ENCODE measurements around the gene ZNF384.

- no peak for TF ChIP-seq CTCF (IDR thresholded peaks at IDR 0.05; ENCODE audit: insufficient read depth, low read length, poor library complexity, severe bottlenecking)
- TF ChIP-seq EZH2phosphoT487 (conservative IDR thresholded peaks at IDR 0.05; ENCODE audit: low read length): no peak
These were observed 35.2 kb downstream of the ZNF384 start for GRCh38 chr12:6653987-6654386.

All from SU-DHL-6 (cell line).